Sigmoid colon (tissue), 4 donors: Measurements from ENCODE around the gene AMACR.
"Not testable (repeated sequence)": the region's sequence is repeated elsewhere in the genome, so short reads cannot be mapped to it uniquely, and the experiment has no call there.

Experiments
- CTCF ChIP-seq, 4 experiments: fragments of 450-650 bp in 3 of 4; fragments of 200-600 bp in 1 of 4; IDR thresholded peaks; one replicate each; pipeline ENCODE4 v1.5.1; 2016 to 2019; ENCODE audit warnings: antibody characterized with exemption in 4 of 4, mild to moderate bottlenecking in 3 of 4, moderate library complexity in 2 of 4
- EP300 ChIP-seq, 4 donors: sonication (generic); formaldehyde crosslinking; IDR thresholded peaks; one replicate each; pipeline ENCODE4 v1.6.1; 2017; ENCODE audit warnings: antibody characterized with exemption in 4 of 4

- not testable (repeated sequence) for TF ChIP-seq CTCF, EP300 (IDR thresholded peaks at IDR 0.05)
Observed at GRCh38 chr5:34010146-34010545, 2.3 kb upstream of the AMACR start.
